GM18508 (cell line): Measurements from ENCODE around the gene RNASE11.
"Not testable (repeated sequence)": the region's sequence is repeated elsewhere in the genome, so short reads cannot be mapped to it uniquely, and the experiment has no call there.

Experiments
- ATAC-seq: cut with Tn5 transposase; IDR thresholded peaks from one replicate; pipeline ENCODE4 v1.9.1; 2021; ENCODE audit warnings: moderate number of reproducible peaks; ENCODE audit not compliant: insufficient read depth, unreplicated experiment

The RNASE11 gene

DNA sequence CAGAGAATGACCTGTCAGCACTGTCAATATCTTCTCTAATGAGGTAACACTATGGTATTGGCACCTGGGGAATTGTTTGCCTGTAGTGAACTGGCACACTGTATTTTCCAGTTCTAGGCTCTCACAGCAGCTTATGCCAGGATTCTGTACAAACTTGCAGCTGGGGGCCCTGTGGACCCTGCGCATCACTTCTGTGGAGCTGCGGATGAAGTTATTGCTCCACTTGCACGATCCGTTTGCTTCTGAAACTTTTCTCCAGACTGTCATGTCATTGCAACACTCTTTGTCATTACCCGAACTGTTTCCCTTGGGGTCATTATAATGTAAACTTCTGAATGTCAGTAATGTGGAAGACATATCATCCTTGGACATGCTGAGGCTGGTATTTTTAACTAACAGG is 3.9 kb downstream of the RNASE11 start:
- ATAC-seq = no peak

DNA sequence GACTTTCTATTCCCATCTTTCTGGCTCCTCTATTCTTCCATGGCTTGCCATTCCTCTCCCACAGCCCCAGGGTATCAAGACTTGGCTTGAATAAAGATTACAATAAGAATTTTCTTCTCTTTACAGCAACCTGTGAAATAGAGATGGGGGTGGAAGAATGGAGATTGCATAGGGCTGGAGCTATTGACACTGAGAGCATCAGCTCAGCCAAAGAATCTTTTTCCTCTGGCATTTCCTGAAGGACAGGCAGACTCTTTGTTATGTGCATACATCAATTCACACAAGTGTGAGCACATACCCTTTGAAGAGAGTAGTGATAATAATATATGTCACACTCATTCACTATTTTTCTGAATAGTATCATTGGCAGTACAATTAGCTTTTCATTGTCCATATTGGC is 4.7 kb downstream of the RNASE11 start:
- no peak for ATAC-seq

DNA sequence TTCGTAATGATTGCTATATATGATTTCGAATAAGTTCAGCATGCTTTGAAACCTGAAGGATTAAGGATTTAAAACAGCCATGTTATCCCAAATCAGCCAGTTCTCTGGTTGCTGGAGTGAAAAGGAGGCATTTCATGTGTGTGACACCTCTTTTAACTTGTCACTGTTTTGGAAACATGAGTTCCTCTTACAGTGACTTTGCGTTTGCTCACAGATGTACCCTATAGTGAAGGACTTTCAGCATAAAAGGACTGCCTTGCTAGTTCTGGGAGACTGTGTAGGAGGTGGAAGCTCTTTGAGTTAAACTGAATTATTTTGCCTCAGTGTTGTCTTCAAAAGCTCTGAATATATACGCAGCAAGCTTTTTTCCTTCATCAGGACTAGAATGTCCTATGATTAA is 7.6 kb downstream of the RNASE11 start:
- no peak for ATAC-seq

DNA sequence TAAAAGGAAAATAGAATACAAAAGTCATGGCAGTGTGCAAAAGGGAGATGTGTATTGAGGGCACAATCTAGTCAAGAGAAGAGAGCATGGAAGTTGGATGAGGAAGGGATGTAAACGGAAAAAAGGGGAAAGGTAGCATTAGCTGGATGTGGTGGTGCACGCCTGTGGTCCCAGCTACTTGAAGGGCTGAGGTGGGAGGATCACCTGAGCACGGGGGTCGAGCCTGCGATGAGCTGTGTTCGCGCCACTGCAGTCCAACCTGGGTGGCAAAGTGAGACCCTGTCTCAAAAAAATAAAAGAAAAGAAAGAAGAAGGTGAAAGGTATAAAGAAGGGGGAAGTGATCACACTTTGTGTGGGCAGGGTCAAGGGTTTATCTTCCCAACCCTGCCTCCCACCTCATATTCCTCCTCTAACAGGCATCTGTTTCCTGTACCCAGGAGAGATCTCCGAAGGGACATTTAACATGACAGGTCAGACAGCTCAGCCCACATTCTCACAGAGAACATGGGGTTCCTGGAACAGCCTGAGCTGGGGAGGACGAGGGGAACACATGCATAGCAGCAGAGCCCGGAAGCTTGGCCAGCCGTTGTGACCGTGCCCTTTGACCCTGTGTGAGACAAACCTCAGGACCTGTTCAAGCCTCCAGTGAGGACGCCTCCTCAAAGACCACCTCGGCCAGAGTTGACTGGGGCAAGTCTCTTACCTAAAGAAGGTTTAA is 8.9 kb downstream of the RNASE11 start:
- no peak for ATAC-seq

DNA sequence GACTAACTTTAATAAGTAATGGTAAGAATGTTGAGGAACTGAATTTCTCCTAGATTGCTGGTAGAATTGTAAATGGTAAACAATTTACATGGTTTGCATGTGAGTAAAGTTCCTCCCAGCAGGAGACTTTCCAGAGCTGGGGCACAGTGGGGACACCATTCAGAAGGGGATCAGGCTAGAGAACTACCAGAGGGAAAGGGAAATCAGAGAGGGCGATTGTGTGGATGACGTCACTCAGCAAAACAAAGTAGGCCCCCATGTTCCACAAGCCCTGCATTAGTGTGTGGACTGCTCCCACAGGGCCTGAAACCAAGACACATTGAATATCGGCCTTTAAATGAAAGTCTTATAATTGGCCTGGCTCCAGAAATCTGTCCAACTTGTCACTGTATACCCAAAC is 9.5 kb downstream of the RNASE11 start:
- no peak for ATAC-seq

DNA sequence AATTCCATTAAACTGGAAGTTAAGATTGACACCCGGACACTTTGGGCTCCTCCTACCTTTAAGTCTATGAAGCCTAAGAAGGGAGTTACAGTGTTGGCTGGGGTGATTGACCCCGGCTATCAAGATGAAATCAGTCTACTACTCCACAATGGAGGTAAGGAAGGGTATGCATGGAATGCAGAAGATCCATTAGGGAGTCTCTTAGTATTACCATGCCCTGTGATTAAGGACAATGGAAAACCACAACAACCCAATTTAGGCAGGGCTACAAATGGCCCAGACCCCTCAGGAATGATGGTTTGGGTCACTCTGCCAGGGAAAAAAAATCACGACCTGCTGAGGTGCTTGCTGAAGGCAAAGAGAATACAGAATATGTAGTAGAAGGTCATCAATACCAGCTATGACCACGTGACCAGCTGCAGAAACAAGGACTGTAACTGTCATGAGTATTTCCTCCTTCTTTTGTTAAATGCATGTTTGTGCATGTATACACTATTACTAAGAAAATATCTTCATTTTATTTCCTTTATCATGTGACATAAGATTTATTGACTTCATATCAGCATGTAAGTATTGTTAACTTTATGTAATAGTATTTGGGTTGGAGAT is 15.3 kb downstream of the RNASE11 start:
- not testable (repeated sequence) for ATAC-seq

DNA sequence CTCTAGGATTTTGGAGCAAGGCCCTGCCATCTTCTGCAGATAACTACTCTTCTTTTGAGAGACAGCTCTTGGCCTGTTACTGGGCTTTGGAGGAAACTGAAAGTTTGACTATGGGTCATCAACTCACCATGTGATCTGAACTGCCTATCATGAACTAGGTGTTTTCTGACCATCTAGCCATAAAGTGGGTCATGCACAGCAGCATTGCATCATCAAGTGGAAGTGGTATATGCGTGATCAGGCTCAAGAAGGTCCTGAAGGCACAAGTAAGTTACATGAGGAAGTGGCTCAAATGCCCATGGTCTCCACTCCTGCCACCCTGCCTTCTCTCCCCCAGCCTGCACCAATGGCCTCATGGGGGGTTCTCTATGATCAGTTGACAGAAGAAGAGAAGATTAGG is 17.1 kb downstream of the RNASE11 start:
- not testable (repeated sequence) for ATAC-seq

DNA sequence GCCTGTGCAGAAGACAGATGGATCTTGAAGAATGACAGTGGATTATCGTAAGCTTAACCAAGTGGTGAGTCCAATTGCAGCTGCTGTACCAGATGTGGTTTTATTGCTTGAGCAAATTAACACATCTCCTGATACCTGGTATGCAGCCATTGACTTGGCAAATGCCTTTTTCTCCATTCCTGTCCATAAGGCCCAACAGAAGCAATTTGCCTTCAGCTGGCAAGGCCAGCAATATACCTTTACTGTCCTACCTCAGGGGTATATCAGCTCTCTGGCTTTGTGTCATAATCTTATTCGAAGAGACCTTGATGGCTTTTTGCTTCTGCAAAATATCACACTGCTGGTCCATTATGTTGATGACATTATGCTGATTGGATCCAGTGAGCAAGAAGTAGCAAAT is 17.9 kb downstream of the RNASE11 start:
- not testable (repeated sequence) for ATAC-seq

DNA sequence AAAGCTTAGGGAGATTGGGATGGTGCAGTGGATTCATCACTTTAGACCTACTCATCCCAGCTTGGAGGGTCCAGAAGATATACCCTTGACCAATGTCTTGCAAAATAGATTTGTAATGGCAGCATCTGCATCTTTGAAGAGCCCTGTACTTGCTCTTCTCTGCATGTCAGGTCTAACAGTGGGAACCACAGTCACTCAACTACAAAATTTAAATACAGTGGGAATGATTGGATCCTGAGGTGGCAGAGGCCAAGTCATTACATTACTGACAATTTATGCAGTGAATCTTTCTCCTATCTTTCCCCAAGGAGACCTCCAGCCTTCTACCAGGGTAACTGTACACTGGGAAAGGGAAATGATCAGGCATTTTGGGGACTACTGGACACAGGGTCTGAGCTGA is 18.7 kb downstream of the RNASE11 start:
- ATAC-seq = no peak

DNA sequence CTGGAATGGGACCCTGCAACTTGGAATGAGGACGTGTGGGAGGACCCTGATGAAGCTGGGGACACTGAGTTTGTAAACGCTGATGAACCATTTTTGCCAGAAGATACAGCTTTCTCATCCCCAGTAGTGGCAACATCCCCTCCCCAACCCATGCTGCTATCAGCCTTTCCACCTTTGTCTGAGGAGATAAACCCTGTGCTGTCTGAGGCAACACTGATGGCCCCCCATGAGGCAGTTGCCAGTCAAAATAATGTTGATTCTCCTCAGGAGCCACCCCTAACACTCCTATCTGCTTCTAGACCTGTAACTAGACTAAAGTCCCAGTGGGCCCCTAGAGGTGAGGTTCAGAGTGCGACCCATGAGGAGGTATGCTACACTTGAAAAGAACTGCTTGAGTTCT is 19.4 kb downstream of the RNASE11 start:
- ATAC-seq = no peak

DNA sequence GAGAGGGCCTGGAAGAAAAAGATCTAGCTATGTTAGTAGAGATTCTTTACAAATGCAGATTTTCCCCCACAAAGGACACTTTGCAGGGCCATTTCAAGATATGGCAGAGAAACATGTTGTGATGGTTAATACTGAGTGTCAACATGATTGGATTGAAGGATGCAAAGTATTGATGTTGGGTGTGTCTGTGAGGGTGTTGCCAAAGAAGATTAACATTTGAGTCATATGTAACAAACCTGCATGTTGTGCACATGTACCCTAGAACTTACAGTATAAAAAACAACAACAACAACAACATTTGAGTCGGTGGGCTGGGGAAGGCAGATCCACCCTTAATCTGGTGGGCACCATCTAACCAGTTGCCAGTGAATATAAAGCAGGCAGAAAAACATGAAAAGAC is 20.6 kb downstream of the RNASE11 start:
- ATAC-seq = not testable (repeated sequence)

DNA sequence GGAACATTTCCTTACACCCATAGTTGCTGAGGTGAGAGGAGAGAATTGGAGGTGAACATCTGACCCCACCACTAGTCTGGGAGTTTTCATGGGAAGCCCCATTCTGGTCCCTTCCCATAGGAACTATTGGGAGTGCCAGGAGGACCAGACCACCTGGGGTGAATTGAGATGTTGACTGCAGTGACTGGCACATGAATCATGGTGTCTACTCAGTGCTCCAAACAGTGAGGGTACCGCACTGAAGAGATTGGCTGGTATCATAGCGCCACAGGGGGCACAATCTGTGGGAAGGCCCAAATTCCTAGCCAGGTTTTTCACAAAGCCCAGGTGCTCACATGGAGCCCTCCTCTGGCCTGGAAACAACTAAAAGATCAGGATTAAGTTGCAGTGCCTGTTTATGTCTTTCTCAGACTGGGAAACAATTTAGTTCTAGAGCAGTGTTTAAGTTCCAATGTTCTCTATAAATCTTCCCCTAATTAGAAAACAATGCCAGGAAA is 23.3 kb downstream of the RNASE11 start:
- ATAC-seq = no peak

DNA sequence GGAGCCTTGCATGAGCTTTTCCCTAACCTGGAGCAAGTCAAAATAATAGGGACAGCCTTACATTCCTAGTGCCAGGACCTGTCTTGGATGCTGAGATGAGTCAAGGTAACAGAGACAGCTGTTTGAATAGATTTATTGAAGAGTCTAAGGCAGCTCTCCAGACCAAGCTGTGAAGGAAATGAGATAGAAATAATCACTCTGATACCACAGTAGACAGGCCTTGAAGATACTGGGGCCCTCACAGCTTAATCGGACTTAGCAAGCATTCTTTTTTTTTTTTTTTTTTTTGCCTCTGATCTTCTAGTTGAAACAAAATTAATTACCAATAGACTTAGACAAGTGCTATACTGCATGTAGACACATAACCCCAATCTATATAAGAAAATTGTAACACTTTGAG is 23.8 kb downstream of the RNASE11 start:
- ATAC-seq = no peak

DNA sequence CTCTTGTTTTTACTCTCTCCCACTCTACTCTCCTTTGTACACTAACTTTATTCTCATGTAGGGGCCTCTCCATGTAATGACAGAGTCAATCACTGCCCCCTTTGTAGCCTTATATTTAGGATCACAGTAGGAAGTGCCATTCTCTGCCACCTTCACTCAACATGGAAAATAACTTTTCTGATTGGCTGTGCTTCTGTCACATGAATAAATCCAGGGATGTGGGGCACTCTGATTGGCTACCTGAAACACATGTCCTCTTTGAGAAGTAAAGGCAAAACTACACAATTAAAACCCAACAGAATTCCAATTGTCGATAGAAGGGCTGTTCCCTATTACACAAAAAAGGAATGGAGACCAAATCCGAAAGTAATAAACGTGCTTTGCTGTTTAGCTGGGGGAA is 26.8 kb downstream of the RNASE11 start, which contains the start of gene RNASE9:
RNASE9 (minus strand) TSS at position 87 of the 400 bp plus-strand sequence.
- no peak for ATAC-seq

DNA sequence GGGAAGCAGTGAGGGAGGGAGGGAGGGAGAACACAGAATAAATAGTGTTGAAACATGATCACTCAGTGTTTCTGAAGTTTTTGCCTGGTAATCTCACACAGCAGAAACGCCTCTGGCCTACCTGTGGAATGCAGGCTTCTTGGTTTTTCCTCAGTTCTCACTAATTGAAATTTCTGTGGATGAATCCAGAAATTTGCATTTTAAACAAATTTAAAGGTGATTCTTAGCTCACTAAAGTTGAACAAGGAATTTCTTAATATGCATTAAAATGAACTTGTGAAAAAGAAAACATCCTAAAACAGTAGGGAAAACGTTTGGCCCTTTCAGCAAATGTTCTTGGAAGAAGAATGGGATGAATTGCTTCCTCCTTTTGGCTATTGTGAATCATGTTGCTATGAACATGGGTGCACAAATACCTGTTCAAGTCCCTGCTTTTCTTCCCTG is 28.3 kb downstream of the RNASE11 start:
- no peak for ATAC-seq

DNA sequence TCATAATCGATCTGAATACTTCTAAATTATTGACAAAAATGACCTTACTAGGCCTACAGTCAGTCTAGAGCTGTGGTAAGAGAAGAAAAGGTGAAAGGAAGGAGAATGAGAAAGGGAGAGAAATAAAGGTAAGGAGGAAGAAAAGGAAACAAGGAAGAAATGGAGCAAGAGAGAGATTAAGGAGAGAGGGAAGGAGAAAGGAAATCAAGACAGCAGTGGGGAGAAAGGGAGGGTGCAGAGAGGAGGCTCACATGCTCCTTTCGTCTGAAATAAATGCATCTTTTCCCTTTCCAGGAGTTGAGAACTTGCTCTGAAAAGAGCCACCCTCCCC is 30.6 kb downstream of the RNASE11 start:
- ATAC-seq = no peak

DNA sequence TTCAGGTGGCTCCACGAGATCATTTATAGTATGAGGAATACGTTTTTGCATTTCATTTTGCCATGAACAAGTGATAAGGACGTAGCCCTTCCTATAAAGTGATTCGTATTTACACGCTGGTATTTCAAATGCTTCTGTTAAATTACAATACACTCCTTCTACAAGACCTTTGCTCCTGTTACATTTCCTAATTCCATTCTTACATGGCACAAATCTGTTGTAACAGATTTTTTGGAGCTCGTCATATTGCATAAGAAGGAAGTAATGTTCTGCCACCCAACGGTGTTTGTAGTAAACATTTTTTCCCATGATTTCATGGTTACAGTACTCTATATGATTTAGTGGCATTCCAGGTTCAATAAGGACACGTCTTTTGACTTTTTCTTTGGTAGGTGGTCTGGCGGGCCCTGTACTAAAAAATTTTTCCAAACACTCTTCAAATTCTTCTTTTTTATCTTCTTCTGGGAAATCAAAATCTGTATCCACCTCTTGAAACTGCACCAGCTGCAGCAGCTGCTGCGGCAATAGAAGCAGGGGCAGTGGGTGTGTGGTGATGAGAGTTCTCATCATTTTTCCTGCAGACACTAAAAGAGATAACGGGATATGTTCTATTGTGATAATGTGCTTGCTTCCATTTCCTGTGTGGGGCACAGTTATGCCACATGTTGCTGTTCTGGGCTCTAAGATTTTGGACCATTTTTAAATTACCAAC is 31.1 kb downstream of the RNASE11 start:
- no peak for ATAC-seq

DNA sequence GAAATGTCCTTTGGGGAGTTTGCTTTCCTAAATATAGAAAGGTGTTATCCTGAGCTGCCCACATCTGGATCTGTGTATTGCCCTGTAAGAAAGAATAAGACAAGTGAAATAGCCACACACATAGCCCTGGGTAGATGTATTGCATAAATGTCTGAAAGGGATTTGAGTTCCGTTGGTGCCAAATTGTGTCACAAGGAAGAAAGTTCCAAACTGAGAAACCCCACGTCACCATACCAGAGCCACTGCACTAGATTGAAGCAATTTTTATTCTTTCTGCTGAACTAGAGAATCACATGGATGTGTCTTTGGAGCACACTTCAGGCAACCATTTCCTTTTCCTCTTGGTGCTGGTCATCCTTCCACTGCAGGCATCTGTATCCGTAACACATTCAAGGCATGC is 32.0 kb downstream of the RNASE11 start:
- no peak for ATAC-seq

DNA sequence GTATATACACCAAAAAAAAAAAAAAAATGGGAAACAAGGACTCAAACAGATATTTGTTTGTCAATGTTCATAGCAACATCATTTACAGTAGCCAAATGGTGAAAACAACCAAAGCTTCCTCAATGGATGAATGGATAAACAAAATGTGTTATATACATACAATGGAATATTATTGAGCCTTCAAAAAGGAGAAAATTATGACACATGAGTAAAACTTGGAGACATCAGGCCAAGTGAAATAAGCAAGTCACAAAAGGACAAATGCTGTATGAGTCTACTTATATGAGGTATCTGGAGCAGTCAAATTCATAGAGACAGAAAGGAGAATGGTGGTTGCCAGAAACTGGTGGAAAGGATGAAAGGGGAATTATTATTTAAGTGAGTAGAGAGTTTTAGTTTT is 34.8 kb downstream of the RNASE11 start:
- ATAC-seq = no peak

DNA sequence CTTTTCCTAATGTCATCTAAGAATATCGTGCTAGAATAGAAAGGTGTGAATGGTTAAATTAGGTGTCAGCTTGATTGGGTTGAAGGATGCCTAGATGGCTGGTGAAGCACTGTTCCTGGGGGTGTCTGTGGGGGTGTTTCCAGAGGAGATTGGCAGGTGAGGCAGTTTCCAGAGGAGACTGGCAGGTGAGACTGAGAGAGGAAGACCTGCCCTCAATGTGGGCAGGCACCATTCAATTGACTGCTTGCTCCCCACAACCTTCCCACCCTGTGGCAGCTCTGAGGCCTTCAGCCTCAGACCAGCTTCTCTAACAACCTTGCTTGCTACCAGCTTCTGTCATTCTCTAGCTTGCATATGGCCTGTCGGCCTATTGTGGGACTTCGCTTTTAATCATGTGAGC is 36.2 kb downstream of the RNASE11 start:
- no peak for ATAC-seq

DNA sequence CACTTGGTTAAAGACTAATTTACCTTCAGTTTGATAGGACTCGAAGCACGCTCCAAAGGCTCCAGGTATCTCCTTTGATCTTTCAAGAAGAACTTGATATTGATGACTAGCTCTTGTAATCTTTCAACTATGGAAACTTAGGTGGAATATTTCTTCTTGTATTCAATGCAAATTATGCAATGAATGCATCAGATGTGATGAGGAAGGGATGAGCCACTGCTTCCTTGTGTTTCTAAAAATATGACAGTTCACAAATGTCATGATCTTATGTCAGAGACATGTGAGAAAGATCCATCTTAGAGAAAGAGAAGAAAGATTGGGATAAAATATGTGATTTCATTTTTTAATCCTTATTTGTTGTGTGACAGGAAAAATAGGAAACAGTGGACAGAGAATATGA is 36.9 kb downstream of the RNASE11 start:
- no peak for ATAC-seq
